HCT116 (cell line): ENCODE measurements around the gene SLC66A2.

Experiments
- CEBPB ChIP-seq: IDR thresholded peaks from 2 replicates; pipeline ENCODE4 v1.6.1; 2012; ENCODE audit warnings: low read depth
- EZH2 ChIP-seq: fragments of 200-600 bp; sonication (generic); IDR thresholded peaks from 2 replicates; pipeline ENCODE4 v1.6.1; 2017; ENCODE audit warnings: antibody characterized with exemption, mixed run types
- EZH2phosphoT487 ChIP-seq: fragments of 200-600 bp; IDR thresholded peaks from 2 replicates; pipeline ENCODE4 v1.6.1; 2018; ENCODE audit warnings: antibody characterized with exemption, borderline replicate concordance
- JUND ChIP-seq: IDR thresholded peaks from 2 replicates; pipeline ENCODE4 v1.6.1; 2012
- POLR2A ChIP-seq: IDR thresholded peaks from 2 replicates; pipeline ENCODE4 v1.7.0; 2011; ENCODE audit warnings: borderline replicate concordance; ENCODE audit not compliant: insufficient read depth, insufficient read length; ENCODE audit errors: extremely low read depth
- POLR2AphosphoS5 ChIP-seq: IDR thresholded peaks from 2 replicates; pipeline ENCODE4 v1.6.1; 2011; ENCODE audit warnings: mild to moderate bottlenecking, low read depth, low read length, moderate library complexity
- REST ChIP-seq: IDR thresholded peaks from 2 replicates; pipeline ENCODE4 v1.6.1; 2012; ENCODE audit warnings: low read depth
- SIN3A ChIP-seq: IDR thresholded peaks from 2 replicates; pipeline ENCODE4 v1.6.1; 2012; ENCODE audit warnings: low read depth
- TCF7L2 ChIP-seq: IDR thresholded peaks from 2 replicates; pipeline ENCODE4 v1.7.0; 2011; ENCODE audit warnings: borderline replicate concordance, inconsistent platforms; ENCODE audit not compliant: insufficient read depth, insufficient read length; ENCODE audit errors: extremely low read depth
- YY1 ChIP-seq: IDR thresholded peaks from 2 replicates; pipeline ENCODE4 v1.6.1; 2011; ENCODE audit warnings: low read length, low read depth, moderate library complexity, mild to moderate bottlenecking; ENCODE audit not compliant: insufficient replicate concordance; ENCODE audit errors: extremely low read depth
- ZNF274 ChIP-seq: fragments of 200-500 bp; sonication (Bioruptor generic); IDR thresholded peaks from 2 replicates; pipeline ENCODE4 v1.6.1; 2014; ENCODE audit warnings: mild to moderate bottlenecking, low read depth, low read length, inconsistent platforms
- TF ChIP-seq, protein P1 (sequence below), 3 experiments: fragments of 200-600 bp in 1 of 3; sonication (generic) in 1 of 3; IDR thresholded peaks in 2 of 3; conservative IDR thresholded peaks in 1 of 3; 2 replicates each; pipeline ENCODE4 v1.5.1; 2012 to 2017; ENCODE audit warnings: low read depth in 2 of 3, low read length in 2 of 3, antibody characterized with exemption in 1 of 3, borderline replicate concordance in 1 of 3, control low read depth in 1 of 3, mild to moderate bottlenecking in 1 of 3, mixed read lengths in 1 of 3, mixed run types in 1 of 3, moderate library complexity in 1 of 3; ENCODE audit not compliant: insufficient read depth in 1 of 3
- TF ChIP-seq, protein P2 (sequence below): IDR thresholded peaks from 2 replicates; pipeline ENCODE4 v1.6.1; 2012

GRCh38 chr18:79927607-79928562, 23.6 kb downstream of the SLC66A2 start:
- TF ChIP-seq, protein P1, sequence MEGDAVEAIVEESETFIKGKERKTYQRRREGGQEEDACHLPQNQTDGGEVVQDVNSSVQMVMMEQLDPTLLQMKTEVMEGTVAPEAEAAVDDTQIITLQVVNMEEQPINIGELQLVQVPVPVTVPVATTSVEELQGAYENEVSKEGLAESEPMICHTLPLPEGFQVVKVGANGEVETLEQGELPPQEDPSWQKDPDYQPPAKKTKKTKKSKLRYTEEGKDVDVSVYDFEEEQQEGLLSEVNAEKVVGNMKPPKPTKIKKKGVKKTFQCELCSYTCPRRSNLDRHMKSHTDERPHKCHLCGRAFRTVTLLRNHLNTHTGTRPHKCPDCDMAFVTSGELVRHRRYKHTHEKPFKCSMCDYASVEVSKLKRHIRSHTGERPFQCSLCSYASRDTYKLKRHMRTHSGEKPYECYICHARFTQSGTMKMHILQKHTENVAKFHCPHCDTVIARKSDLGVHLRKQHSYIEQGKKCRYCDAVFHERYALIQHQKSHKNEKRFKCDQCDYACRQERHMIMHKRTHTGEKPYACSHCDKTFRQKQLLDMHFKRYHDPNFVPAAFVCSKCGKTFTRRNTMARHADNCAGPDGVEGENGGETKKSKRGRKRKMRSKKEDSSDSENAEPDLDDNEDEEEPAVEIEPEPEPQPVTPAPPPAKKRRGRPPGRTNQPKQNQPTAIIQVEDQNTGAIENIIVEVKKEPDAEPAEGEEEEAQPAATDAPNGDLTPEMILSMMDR (IDR thresholded peaks at IDR 0.05 in 2 of 3, conservative IDR thresholded peaks at IDR 0.05 in 1 of 3; ENCODE audit: borderline replicate concordance in 1 of 3, insufficient read depth in 1 of 3, low read depth in 2 of 3, low read length in 2 of 3) = no peak
- TF ChIP-seq YY1 (no peak), POLR2A (no peak), SIN3A (no peak), EZH2 (no peak), CEBPB (no peak), ZNF274 (no peak), POLR2AphosphoS5 (no peak), TCF7L2 (no peak), JUND (no peak), EZH2phosphoT487 (no peak), REST (no peak)
- TF ChIP-seq, protein P2, sequence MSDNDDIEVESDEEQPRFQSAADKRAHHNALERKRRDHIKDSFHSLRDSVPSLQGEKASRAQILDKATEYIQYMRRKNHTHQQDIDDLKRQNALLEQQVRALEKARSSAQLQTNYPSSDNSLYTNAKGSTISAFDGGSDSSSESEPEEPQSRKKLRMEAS = no peak
